Fibroblast of skin of scalp (primary cell): ENCODE measurements around the gene DCAF17.
"Not testable (repeated sequence)": the region's sequence is repeated elsewhere in the genome, so short reads cannot be mapped to it uniquely, and the experiment has no call there.

ENCODE experiments used
- DNase-seq: peaks from one replicate; pipeline ENCODE4 v3.0.0-alpha.2; 2013

DCAF17 gene

DNA sequence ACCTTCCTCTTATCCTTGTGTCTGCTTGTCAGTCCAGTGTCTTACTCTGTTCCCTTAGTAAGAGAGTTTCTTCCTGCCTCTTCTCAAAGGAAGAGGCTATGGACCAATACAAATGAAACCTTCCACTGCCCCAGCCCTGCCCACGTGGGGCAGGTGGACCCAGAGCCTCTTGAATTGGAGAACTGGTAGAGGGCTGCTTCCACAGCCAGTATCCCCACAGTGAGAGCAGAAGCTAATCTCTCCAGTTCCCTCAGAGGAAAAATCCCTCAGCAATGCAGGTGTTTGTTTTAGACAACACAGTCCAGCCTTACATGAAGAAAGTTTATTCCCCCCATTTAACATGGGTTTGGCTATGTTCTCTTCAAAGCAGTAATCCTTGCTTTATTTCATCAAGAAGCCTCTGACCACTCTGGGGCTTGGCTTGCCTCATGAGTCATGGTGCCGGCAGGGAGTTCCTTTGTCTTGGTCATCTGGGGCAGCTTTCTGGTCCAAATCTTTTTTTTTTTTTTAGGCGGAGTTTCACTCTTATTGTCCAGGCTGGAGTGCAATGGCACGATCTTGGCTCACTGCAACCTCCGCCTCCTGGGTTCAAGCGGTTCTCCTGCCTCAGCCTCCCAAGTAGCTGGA is 81.8 kb downstream of the DCAF17 start:
- DNase-seq = peak; percentile 43

DNA sequence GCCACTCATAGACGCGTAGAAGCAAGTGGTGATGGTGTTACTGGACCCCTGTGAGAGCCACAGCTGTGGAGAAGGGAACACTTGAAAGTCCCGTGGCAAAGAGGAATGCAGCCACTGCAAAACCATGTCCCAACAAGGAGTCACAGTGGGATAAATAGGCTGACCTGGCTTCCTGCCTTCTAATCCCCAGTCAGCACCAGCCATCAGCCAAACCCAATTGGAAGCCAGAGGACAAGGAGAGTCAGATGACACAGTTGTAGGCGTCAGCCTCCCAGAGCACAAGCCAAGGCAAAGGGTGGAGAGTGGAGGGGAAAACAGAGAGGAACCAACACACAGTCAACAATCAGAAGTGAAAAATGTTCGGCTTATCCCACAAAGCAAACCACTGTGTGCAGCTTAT is 82.8 kb downstream of the DCAF17 start:
- DNase-seq = no peak

DNA sequence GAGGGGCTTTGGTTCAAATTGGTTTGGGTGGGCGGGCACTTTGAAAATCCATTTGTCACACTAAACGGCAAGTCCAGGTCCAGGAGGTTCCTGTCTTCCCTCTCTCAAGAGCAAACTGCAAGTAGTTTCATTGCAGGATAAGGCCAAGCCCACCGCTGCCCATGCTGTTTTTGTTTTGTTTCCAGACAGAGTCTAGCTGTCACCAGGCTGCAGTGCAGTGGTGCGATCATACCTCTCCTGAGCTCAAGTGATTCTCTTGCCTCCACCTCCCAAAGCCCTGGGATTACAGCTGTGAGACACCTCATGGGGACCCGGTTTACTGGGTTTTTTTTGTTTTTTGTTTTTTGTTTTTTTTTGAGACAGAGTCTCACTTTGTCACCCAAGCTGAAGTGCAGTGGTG is 86.4 kb downstream of the DCAF17 start:
- DNase-seq = no peak

DNA sequence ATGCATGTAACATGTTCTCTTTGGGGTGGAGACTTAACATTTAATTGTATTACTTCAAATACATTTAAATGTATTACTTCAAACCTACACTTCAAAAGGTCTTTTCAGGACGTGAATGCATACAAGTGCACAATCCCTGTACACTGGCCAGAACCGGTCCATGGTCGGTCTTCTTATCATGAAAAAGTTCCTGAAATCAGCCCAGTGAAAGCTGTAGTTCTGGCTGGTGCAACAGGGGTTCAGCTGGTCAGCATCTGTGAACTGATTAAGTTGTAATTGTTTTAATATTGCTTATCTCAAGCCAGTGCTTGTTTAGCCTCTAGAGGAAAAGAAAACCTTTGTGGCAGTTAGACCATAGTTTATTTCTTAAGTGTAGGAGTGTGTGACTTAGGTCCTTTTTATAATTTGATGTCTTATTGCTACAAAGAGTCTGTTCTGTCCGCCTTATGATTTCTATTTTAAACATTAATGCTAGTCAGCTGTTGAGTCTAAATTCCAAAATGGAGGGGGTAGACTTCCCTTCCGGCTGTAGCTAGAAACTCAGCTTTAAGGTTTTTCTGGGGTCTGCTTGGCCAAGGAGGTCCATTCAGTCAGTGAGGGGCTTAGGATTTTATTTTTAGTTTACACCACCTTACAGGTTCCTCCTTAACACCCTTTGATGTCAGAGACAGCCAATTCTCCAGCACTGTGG is 87.5 kb downstream of the DCAF17 start:
- DNase-seq = no peak

DNA sequence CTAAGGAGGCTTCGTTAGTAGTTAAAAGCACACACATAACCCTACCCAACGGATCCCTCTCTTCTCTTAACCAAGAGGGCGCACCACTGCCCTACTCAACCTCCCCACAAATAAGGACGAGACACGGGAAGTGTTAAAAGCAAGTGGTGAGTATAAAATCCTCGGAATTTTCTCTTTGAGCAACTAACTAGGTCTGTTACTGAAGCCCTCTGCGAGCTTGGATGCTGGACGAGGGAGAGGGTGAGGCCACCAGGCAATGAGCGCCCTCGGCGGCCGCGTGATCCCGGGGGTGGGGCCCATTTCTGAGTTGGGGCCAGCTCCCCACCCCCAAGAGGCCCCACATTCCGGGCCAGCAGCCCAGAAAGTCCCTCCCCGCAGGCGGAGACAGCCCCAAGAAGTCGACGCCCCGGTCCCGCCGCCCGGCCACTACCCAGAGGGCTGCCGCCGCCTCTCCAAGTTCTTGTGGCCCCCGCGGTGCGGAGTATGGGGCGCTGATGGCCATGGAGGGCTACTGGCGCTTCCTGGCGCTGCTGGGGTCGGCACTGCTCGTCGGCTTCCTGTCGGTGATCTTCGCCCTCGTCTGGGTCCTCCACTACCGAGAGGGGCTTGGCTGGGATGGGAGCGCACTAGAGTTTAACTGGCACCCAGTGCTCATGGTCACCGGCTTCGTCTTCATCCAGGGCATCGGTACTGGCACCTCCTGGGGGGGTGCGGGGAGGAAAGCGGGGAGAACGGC is 88.2 kb downstream of the DCAF17 start, which contains the start of gene CYBRD1:
Gene CYBRD1, plus strand, starts transcription at position 423 of the 736 bp plus-strand sequence. Its CDS starts 72 bp downstream, at position 495.
- DNase-seq = peak; percentile 91

DNA sequence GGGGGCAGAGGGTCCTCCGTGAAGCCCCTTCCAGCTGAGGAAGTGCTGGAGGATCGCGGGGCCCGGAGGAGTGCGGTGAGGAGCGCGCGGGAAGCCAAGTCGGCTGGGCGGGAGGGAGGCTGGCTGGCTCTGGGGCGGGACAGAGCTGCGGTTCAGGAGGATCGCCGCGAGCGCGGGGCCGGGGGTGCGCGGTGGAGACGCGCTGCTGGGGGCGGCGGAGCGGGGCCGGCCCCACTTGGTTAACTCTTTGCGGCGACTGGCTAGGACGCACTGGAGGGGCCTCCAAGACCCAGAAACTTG is 88.7 kb downstream of the DCAF17 start:
- peak; percentile 13 for DNase-seq

DNA sequence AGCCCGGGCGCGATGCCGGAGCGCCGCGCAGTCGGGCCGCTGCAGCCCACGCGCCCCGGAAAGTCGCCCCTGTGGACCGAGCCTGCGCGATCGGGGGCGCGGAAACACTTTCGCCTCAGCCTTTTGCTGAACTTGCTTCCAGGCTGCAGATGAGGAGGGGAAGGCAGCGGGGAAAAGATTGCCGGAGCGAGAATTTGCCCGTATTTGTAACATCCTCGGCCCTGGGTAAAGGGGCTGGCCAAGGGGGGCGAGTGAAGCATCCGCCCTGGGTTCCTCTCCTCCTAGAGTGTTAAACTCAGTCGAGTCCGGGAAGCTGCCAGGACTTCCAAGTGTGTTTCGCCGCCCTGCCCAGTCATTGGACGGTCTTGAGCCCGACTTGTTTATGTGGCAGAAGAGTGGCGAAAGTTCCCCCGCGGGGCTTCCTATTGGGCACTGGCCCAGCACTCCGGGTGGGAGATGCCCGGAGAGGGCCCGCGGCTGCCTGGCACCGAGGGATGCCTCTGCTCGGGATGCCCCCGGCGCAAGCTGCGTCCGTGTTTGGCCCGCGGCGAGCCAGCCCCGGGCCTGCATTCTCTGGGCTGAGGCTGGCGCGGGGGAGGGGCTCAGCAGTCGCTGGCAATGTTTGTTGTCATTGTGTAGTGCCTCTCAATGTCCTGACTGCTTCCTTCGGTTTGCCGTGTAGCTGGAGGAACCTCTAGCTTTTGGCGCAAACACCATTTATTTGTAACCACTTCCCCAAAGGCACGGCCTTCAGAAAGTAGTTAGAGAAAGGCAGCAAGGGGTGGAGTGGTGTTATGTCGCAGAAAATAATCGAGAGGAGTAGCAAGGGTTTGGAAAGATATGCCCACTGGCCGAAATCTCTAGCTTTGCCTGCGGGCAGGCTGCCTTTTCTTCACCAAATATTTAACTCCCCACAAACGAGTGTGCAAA is 89.3 kb downstream of the DCAF17 start:
- peak; percentile 73 for DNase-seq

DNA sequence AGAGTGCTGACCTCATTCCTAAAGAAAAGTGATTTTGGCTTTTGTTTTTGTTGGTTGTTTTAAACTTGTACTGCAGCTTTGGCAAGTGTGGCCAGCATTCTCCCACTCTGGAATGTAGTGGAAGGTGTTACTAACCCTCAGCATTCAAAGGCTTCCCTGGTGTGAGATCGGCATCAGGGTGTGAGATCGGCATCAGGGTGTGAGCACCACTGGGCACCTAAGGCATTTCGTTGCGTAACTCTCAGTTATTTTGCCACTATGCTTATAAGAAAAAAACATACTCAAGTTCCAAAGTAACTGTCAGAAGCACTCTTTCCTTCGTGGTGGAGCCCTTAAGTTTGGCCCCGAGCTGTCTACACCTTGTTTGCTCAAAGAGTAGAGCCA is 90.0 kb downstream of the DCAF17 start:
- DNase-seq = peak; percentile 22

DNA sequence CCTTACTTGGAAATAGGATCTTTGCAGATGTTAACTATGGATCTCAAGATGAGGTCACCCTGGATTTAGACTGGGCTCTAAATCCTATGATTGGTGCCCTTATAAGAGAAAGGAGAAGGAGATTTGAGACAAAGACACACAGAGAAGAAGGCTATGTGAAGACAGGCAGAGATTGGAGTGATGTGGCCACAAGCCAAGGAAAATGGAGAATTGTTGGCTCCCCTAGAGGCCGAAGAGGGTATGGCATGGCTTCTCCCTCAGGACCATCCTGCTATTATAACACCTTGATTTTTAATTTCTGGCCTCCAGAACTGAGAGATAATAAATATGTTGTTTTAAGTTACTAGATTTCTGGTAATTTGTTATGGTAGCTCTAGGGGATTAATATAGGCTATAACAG is 95.9 kb downstream of the DCAF17 start:
- no peak for DNase-seq

DNA sequence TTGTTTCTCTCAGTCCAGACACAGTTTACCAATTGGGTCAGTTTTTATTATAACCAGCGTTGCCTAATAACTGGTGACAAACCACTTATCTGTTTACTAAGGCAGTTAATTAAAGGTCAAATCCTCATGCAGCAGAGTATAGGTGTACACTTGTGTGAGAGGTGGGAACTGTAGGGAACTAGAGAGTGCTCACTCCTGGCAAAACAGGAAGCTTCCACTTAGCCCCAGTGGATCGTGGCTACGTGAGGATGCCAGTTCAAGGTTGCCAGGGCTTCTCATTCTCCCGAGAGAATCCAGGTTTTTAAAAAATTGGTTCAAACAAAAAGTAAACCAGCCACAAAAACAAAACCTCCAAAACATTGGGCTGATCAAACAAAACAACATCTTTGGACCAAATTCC is 96.4 kb downstream of the DCAF17 start:
- DNase-seq = no peak

DNA sequence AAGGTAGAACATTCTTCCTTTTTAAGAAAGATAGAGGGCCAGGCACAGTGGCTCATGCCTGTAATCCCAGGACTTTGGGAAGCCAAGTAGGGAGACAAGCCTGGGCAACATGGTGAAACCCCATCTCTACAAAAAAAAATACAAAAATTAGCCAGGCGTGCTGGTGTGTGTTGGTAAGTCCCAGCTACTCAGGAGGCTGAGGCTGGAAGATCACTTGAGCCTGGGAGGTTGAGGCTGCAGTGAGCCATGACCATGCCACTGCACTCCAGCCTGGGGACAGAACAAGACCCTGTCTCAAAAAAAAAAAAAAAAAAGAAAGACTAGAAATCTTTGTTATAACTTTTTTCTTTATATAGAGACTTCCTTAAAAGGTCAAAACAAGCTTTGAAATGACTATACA is 96.8 kb downstream of the DCAF17 start:
- not testable (repeated sequence) for DNase-seq

DNA sequence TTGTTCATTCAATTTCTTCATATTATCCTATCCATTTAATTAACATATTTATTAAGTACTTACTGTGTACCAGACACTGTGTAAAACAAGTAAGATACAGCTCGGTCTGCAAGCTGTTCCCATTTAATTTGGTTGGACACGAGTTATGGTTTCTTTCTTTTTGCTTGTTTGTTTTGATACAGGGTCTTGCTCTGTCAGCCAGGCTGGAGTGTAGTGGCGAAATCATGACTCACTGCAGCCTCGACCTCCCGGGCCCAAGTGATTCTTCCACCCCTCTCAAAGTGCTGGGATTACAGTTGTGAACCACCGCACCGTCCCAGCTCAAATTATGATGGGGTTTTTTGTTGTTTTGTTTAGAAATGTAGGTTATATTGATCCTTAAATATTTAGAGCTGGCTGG is 97.3 kb downstream of the DCAF17 start:
- DNase-seq = peak; percentile 71

DNA sequence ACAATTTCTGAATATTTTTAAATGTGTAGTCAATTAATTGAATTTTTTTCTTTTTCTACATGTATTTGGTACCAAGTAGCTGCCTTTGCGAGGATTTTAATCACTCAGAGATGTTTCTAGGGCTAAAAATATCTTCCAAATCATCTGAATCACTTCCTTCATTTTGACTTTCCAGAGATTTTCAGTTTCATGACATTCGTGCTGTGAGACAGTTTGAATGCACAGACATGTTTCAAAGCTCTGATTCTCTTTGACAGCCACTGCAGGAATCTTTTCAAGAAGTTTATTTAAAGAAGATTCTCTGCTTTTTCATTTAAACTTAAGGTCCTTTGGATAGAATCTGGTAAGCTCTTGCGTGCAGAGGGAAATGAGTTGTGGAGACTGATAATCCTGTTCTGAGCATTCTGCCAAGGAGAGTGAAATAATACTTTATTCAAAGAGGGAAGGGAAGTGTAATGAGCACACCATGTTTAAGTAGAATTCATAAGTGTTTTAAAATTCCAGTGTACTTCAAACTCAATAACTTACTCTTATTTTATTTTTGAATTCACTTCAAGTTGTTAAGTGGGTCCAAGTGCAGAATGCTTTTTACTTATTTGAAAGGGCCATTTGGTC is 97.9 kb downstream of the DCAF17 start:
- peak; percentile 43 for DNase-seq

DNA sequence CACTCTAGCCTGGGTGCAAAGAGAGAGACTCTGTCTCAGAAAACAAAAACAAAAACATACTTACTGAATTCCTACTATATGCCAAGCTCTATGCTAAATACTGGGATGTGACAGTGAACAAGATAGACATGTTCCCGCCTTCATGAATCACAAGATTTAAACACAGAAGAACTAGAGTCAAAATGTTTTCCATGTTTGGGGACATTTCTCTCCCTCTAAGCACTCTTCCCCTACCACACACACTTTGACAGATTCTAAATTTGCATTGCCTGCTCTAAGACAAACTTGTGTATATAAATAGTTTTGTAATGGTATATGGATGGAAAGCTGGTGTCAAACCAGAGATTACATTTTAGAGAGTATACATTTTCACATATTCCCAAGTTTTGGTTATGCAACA is 99.3 kb downstream of the DCAF17 start:
- DNase-seq = no peak
